ENCODE measurements around the gene ZNF343. TPM values are rescaled to one million over a fixed set of nuclear protein-coding genes. Genes with fewer than 3 reads are reported as not detected.

ZNF343 gene
- total RNA-seq, 1 donor from 2014 or later = 17.5 TPM

GRCh38 chr20:2473516-2473915 lies 35.2 kb downstream of the ZNF343 start:
- DNase-seq (ENCODE audit: low read depth) = peak; percentile 38

GRCh38 chr20:2470423-2471193 lies 38.1 kb downstream of the ZNF343 start, which contains the start of gene SNRPB:
TSS of gene SNRPB (minus strand) at chr20:2470789. CDS start at chr20:2470690, 99 bp downstream.
- DNase-seq (ENCODE audit: low read depth) = peak; percentile 98

- DNase-seq (ENCODE audit: low read depth) = peak; percentile 35
These were observed 38.7 kb downstream of the ZNF343 start for GRCh38 chr20:2469991-2470422.

GRCh38 chr20:2468581-2469407 lies 39.9 kb downstream of the ZNF343 start:
- DNase-seq (ENCODE audit: low read depth) = no peak

GRCh38 chr20:2467412-2467811 lies 41.3 kb downstream of the ZNF343 start:
- no peak for DNase-seq (ENCODE audit: low read depth)

- DNase-seq (ENCODE audit: low read depth) = no peak
These were observed 43.6 kb downstream of the ZNF343 start for GRCh38 chr20:2465100-2465499.

- no peak for DNase-seq (ENCODE audit: low read depth)
These were observed 44.9 kb downstream of the ZNF343 start for GRCh38 chr20:2463616-2464365.

GRCh38 chr20:2462484-2462883 lies 46.2 kb downstream of the ZNF343 start:
- no peak for DNase-seq (ENCODE audit: low read depth)

- no peak for DNase-seq (ENCODE audit: low read depth)
These were observed 47.8 kb downstream of the ZNF343 start for GRCh38 chr20:2460752-2461424.

- DNase-seq (ENCODE audit: low read depth) = no peak
These were observed 48.5 kb downstream of the ZNF343 start for GRCh38 chr20:2459981-2460751.

- no peak for DNase-seq (ENCODE audit: low read depth)
These were observed 49.7 kb downstream of the ZNF343 start for GRCh38 chr20:2458919-2459499.

GRCh38 chr20:2455771-2456497 lies 52.8 kb downstream of the ZNF343 start:
- DNase-seq (ENCODE audit: low read depth) = no peak

- no peak for DNase-seq (ENCODE audit: low read depth)
These were observed 54.9 kb downstream of the ZNF343 start for GRCh38 chr20:2453792-2454191.

- peak; percentile 65 for DNase-seq (ENCODE audit: low read depth)
These were observed 56.6 kb downstream of the ZNF343 start for GRCh38 chr20:2451939-2452732.

- DNase-seq (ENCODE audit: low read depth) = no peak
These were observed 57.3 kb downstream of the ZNF343 start for GRCh38 chr20:2451422-2451821.

- DNase-seq (ENCODE audit: low read depth) = no peak
These were observed 59.3 kb downstream of the ZNF343 start for GRCh38 chr20:2449386-2449785.

- DNase-seq (ENCODE audit: low read depth) = no peak
These were observed 61.9 kb downstream of the ZNF343 start for GRCh38 chr20:2446845-2447244.

Measured in renal cortical epithelial cell (primary cell).